ENCODE results near the gene SMCO4.

The SMCO4 gene

DNA sequence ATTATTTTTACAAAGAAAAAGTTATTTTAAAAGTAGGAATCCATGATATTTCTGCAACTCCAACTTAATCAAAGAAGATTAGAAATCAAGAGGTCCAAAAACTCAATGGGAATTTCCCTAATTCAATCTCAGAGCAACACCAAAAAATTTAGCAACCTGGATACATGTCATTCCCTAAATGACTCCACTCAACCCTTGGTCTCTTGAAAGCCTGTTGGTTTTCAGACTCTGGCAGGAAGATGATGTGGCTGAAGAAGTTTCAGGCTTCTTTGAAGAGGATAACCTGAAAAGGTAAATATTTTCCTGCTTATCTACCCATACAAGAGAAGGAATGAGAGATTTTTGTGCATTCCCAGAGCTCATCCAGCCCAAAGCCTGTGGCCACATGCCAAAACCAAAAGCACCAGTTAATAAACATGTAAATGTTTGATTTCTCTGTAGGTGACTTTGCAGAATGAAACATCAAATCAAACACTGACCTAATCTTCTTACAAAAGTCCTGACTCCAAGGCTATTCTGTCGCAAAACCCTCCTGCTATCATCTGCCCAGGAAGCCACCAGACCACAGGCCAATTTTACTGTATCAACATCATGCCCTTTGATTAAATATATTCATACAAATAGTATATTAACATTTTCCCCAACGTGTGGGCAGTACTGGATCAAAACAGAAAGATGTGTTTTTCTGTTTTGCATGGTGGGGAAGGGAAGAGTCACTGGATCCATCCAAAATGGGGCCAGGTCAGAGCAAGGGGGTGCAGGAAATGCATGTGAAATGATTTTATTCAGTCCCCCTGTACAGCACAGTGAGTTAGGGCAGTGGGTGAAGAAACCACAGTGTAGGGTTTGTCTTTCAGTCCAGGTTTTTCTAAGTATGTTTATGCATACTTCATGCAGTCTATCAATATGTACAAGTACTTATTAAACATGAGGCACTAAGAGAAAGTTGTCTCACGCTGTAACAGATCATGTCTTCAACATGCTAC is 38.8 kb downstream of the SMCO4 start:
- DNase-seq (ENCODE audit: low spot score): no peak

DNA sequence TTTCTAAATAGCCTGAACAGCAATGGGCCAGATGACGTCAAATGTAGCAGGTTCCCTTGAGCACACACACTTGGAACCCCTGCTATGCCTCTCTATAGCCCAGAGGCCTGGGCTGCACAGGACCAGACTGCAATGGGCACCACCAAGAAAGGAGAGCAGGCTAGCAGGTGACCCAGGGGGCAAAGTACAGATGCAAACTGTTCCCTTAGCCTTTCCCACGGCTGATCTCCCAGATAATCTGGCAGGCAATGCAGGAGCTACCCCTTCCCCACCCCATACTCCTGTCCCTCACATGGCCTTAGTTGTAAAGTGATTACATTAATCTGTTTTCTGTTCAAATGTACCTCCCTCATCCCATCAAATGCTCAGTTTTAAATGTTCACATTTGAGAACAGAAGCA is 41.3 kb downstream of the SMCO4 start:
- no peak for DNase-seq (ENCODE audit: low spot score)

DNA sequence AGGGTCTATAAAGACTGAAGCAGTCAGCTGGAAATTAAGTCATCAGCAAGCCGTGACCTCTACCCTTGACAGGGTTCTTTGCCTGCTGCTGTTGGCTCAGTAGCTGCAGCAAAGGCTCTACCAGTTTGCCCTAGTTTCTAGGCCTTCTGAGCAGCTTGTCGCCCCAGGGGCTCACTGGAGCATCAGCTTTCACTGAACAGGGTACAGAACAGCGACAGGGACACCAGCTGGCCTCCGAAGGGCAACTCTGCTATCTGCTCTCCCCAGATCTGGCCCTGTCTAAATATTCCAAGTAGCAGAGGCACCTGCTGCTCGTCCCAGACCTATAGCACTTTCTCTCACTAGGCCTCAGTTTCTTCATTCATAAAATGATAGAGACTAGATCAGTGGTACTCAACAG is 42.4 kb downstream of the SMCO4 start:
- DNase-seq (ENCODE audit: low spot score): no peak

DNA sequence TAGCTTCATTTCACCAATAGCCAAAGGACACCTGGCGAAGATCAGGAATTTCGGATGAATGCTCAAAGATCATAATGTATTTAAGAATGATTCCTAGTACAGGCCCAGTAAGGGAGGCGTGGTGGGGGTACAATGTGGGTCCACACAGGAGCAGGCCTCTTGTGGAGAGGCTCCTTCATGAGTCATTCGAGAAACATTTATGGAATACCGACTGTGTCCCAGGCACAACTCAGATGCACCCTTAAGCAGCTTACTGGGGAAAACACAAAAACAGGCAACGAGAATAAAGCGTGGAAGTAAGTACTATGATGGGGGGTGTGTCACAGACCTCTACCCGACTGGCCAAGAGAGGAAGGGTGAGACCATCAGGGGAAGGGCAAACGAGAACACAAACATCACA is 44.5 kb downstream of the SMCO4 start:
- DNase-seq (ENCODE audit: low spot score): no peak

DNA sequence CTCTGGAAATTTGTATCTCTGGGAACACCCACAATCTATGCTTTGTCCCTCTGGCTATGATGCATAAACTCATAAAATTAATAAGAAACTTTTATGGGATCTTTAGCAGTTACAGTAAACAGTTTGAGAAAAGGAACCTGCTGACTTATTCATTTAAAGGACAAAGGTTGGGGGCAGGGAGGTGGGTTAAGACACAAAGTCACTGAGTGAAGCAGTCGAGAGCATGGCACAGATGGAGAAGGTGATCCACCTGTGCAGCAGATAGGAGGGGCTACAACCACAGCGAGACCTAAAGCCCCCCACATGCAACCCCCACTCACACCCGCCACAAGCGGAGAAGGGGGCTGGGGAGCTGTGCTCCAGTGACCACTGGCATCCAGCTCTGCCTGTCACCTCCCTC is 45.0 kb downstream of the SMCO4 start:
- no peak for DNase-seq (ENCODE audit: low spot score)

DNA sequence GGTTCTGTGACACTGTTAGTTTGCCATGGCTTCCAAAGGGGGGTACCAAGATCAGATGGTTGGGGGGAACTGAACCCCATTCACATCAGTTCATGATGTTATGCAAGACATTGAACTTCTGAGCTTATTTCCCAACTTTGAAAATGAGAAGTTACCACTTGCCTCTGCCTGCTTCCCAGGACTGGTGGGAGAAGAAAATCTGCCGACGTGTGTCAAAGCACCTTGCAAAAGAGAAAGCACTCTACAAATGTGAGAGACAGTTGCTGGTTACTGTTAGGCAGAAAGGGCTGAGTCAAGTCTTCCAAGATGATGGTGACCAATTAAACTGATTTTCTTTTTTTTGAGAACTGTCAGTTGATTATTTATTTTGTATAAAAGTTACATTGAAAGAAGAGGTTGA is 45.6 kb downstream of the SMCO4 start:
- no peak for DNase-seq (ENCODE audit: low spot score)

DNA sequence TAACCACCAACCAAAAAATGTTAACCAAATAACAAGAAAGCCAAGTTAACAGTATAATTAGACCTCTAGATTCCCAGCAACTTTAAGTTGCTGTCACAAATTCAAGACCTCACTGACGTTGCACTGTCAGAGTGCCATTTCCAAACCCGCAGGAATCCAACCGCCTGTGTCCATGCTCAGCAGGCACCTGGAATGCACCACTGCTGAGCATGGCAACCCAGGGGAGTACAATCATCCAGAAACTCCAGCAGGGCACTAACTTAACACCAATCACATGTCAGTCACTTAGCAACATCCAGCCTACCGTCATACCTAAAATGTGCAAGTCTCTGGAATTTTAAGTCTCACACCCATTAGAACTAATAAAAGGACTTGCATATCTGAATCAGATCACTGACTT is 48.8 kb downstream of the SMCO4 start:
- DNase-seq (ENCODE audit: low spot score): no peak

- no peak for DNase-seq (ENCODE audit: low spot score)
Observed at GRCh38 chr11:93493252-93493897, 49.8 kb downstream of the SMCO4 start.

DNA sequence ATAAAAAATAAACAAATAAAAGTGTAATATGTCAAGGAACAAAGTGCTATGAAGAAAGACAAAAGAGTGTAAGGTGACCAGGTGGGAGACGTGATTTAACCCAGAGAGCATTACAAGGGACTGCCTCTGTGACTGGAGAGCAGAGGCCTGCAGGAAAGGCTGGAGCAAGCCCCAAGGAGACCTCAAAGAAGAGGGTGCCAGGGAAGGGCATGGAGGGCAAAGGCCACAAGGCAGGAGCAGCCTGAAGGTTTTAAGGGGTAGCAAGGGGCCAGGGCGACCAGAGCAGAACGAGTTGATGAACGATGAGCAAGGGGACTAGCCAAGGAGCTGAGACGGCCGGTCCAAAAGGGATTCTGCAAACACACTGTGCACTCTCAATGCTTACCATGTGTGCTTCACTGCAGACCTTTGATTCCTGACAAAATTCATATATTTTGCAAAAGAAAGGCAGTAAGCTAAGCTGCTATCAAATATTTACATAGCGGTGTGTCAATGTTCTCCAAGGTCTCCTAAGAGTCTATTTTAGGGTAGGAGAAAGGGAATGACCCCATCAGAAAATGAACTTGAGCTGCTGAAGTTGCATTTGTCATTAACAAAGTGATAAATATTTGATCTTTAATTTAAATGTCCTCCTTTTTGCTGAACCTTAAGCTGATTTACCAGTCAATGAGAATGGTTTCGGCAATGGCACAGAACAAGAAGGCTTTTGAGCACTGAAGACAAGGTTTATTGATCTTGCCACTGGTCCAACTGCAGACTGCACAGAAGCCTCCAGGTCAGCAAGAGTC is 50.5 kb downstream of the SMCO4 start:
- no peak for DNase-seq (ENCODE audit: low spot score)

DNA sequence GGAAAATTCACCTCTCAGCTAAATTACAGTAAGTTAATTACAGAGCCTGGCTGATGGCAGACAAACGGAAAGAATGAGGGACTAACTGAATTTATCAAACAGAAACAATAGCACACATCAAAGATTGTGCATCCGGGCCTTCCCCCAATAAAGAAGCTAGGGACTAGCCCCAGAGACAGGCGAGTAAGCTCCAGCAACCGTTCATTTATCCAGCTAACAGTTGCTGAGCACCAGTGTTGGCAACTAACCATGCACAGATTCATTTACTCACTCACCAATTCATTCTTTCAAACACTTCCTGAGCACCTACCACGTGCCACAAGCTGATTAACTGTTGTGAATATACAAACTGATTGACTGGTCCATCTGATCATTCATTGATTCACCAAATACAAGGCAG is 51.2 kb downstream of the SMCO4 start:
- DNase-seq (ENCODE audit: low spot score): no peak

GRCh38 chr11:93490996-93491618 is 52.1 kb downstream of the SMCO4 start:
- DNase-seq (ENCODE audit: low spot score): no peak

DNA sequence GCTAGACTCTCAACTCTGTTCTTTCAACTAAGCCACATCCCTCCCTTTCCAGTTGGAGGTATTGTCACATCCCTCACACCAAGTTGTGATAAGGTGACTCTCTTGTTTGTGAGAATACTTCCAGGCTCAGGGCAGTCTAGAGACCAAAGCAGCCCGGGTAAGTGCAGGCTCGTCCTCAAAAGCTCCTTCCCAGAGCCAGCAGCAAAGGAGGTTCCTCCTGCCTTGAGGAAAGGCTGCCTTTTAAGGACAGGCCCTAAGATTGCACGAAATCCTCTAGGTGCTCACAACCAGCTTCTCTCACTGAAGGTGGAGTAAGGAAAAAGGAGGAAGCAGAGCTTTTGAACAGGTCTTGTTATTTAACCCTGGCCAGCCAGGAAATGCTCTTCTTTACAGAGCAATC is 53.4 kb downstream of the SMCO4 start:
- DNase-seq (ENCODE audit: low spot score): no peak

DNA sequence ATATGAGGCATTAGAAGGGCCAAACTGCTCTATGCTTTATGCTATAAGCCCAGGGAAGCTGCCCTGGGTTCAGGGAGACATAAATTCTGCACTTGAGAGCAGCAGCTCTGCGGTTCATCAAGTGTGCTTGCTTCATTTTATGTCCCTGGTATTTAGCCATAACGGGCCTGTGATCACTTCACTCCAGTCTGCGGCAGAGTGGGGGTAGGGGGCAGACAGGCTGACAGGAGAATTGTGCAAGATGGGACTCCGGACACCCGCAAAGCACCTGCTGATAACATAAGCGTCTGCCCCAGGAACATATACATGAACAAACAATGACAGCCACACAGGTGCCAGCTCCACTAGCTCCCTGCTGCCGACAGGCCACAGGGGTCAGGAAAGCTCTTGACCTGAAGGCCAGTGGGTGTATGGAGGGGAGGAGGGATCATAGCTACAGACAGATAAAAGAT is 56.1 kb downstream of the SMCO4 start:
- no peak for DNase-seq (ENCODE audit: low spot score)

- DNase-seq (ENCODE audit: low spot score): no peak
Observed at GRCh38 chr11:93485983-93486382, 57.2 kb downstream of the SMCO4 start.

GRCh38 chr11:93484716-93485115 is 58.5 kb downstream of the SMCO4 start:
- no peak for DNase-seq (ENCODE audit: low spot score)

- no peak for DNase-seq (ENCODE audit: low spot score)
Observed at GRCh38 chr11:93482556-93482955, 60.6 kb downstream of the SMCO4 start.

DNA sequence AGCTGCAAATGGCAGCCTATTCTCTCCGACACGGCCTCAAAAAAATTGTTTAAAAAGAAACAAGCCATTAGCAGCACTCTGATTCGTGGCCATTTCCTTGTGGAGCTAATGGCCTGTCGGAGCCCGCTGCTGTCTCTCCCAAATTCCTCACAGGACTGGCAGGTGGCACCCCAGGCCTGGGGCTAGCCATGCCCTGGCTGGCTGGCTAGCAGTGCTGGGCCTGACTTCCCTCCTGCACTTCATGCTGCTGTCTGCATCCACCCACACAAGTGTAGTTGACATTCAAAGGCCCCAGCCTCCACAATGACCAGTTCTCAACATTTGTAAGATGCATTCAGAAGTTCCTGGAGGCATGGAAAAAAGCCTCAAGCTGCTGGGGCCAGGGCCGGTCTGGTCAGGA is 61.5 kb downstream of the SMCO4 start:
- DNase-seq (ENCODE audit: low spot score): no peak

- no peak for DNase-seq (ENCODE audit: low spot score)
Observed at GRCh38 chr11:93481279-93481678, 61.9 kb downstream of the SMCO4 start.

GRCh38 chr11:93480756-93481155 is 62.4 kb downstream of the SMCO4 start:
- no peak for DNase-seq (ENCODE audit: low spot score)

DNA sequence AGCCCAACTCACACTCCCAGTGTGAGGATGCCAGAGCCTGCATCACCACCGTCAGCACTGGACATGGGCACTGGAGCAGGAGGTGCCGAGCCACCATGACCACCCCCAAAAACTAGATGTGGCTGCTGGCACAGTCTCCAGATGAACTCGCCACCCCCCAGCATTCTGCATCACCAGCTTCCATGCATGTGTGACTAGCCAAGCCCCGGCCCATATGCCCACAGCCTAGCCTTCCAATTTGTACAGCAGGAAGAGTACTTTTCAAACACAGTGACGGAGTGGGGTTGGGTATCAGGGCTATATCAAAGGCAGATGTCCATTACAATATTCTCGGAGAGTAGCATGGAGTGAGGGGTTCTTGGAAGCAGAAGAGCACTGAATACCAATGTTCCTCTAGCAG is 62.9 kb downstream of the SMCO4 start:
- no peak for DNase-seq (ENCODE audit: low spot score)

- DNase-seq (ENCODE audit: low spot score): no peak
Observed at GRCh38 chr11:93478841-93479240, 64.3 kb downstream of the SMCO4 start.

- no peak for DNase-seq (ENCODE audit: low spot score)
Observed at GRCh38 chr11:93477684-93478234, 65.4 kb downstream of the SMCO4 start.
